ENCODE data around the gene SMYD3.

DNA sequence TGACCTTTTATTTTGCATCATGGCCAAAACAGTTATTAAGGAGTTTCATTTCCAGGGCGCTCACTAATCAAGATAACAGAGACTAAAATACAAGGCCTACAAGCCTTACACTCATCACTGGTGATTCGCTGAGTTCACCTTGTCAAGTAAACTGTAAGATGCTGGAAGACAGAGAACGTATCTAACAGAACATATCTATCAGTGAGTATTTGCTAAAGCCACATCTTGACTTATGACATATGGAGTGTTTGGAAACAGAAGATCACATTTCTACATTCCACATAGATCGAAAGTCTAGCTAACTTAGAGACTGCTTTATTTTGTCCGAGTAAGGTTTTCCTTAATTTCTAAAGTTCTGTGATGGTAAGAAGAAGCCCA lies 506.5 kb downstream of the SMYD3 start:
- TF ChIP-seq, protein P1, sequence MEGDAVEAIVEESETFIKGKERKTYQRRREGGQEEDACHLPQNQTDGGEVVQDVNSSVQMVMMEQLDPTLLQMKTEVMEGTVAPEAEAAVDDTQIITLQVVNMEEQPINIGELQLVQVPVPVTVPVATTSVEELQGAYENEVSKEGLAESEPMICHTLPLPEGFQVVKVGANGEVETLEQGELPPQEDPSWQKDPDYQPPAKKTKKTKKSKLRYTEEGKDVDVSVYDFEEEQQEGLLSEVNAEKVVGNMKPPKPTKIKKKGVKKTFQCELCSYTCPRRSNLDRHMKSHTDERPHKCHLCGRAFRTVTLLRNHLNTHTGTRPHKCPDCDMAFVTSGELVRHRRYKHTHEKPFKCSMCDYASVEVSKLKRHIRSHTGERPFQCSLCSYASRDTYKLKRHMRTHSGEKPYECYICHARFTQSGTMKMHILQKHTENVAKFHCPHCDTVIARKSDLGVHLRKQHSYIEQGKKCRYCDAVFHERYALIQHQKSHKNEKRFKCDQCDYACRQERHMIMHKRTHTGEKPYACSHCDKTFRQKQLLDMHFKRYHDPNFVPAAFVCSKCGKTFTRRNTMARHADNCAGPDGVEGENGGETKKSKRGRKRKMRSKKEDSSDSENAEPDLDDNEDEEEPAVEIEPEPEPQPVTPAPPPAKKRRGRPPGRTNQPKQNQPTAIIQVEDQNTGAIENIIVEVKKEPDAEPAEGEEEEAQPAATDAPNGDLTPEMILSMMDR (IDR thresholded peaks at IDR 0.05), result no peak
- no peak for TF ChIP-seq POLR2A (IDR thresholded peaks at IDR 0.05)
